WTC11 (cell line): Measurements from ENCODE around the gene BMF. TPM values are rescaled to one million over a fixed set of nuclear protein-coding genes. Genes with fewer than 3 reads are reported as not detected.
A peak's percentile ranks its signal among the peaks of the same experiment; 100 is the strongest.

Experiments
- ATAC-seq: fragments of 200-7000 bp; cut with Tn5 transposase; 2 replicates; pipeline ENCODE4 v1.10.0; 2021; ENCODE audit warnings: mild to moderate bottlenecking, moderate library complexity
- CTCF ChIA-PET: fragments of 300-600 bp; sonication (Branson Sonifier 250); formaldehyde crosslinking; loops from one replicate; lab custom pipeline; 2021; ENCODE audit warnings: antibody characterized with exemption; lab: Charles Lee
- POLR2A ChIA-PET: fragments of 350-600 bp; sonication (Branson Sonifier 250); formaldehyde crosslinking; loops from one replicate; lab custom pipeline; 2021; ENCODE audit warnings: antibody characterized with exemption; lab: Charles Lee
- DNase-seq: peaks from one replicate; pipeline ENCODE4 v3.0.0; 2021; ENCODE audit warnings: low spot score
- H3K27ac Mint-ChIP-seq: 2 replicates; pipeline ENCODE4 v1.8.0; 2021; ENCODE audit warnings: mixed read lengths
- H3K27me3 Mint-ChIP-seq: 2 replicates; pipeline ENCODE4 v1.8.0; 2021; ENCODE audit warnings: low read depth, mild to moderate bottlenecking, moderate library complexity, mixed read lengths
- H3K36me3 Mint-ChIP-seq: 2 replicates; pipeline ENCODE4 v1.8.0; 2021; ENCODE audit warnings: mixed read lengths
- H3K4me1 Mint-ChIP-seq: 2 replicates; pipeline ENCODE4 v1.8.0; 2022; ENCODE audit warnings: mixed read lengths
- H3K4me3 Mint-ChIP-seq: 2 replicates; pipeline ENCODE4 v1.8.0; 2021; ENCODE audit warnings: mild to moderate bottlenecking, moderate library complexity, mixed read lengths
- H3K9me3 Mint-ChIP-seq: 2 replicates; pipeline ENCODE4 v1.8.0; 2021; ENCODE audit warnings: mixed read lengths
- FOXJ3 ChIP-seq: sonication (generic); formaldehyde crosslinking; IDR thresholded peaks from 2 replicates; pipeline ENCODE4 v1.9.0; 2021; ENCODE audit warnings: missing genetic modification reagents, mild to moderate bottlenecking, borderline replicate concordance
- GRHL2 ChIP-seq: fragments of 250-450 bp; sonication (Bioruptor Pico); IDR thresholded peaks from 2 replicates; pipeline ENCODE4 v1.8.0; 2022; ENCODE audit warnings: mild to moderate bottlenecking, moderate library complexity; ENCODE audit not compliant: insufficient replicate concordance, severe bottlenecking
- IRF2 ChIP-seq: sonication (generic); formaldehyde crosslinking; IDR thresholded peaks from 2 replicates; pipeline ENCODE4 v1.8.0; 2022; ENCODE audit warnings: low read depth, missing genetic modification reagents, borderline replicate concordance
- KAT7 ChIP-seq: sonication (generic); formaldehyde crosslinking; IDR thresholded peaks from 2 replicates; pipeline ENCODE4 v1.8.1; 2023; ENCODE audit warnings: missing genetic modification reagents, mild to moderate bottlenecking, borderline replicate concordance
- NR2C2 ChIP-seq: sonication (generic); formaldehyde crosslinking; IDR thresholded peaks from 2 replicates; pipeline ENCODE4 v1.8.0; 2022; ENCODE audit warnings: mild to moderate bottlenecking, missing genetic modification reagents
- SOX15 ChIP-seq: fragments of 250-450 bp; sonication (Bioruptor Pico); IDR thresholded peaks from 2 replicates; pipeline ENCODE4 v1.9.0; 2021; ENCODE audit warnings: mild to moderate bottlenecking
- TCF7 ChIP-seq: sonication (generic); formaldehyde crosslinking; IDR thresholded peaks from 2 replicates; pipeline ENCODE4 v1.8.0; 2022; ENCODE audit warnings: mild to moderate bottlenecking, low read depth, missing genetic modification reagents, moderate library complexity
- USF2 ChIP-seq: sonication (generic); formaldehyde crosslinking; IDR thresholded peaks from 2 replicates; pipeline ENCODE4 v1.8.1; 2023; ENCODE audit warnings: mild to moderate bottlenecking, missing genetic modification reagents, moderate library complexity
- ZNF219 ChIP-seq: sonication (generic); formaldehyde crosslinking; IDR thresholded peaks from 2 replicates; pipeline ENCODE4 v1.8.0; 2023; ENCODE audit warnings: missing genetic modification reagents, mild to moderate bottlenecking, borderline replicate concordance
- ZNF416 ChIP-seq: fragments of 250-450 bp; sonication (Bioruptor Pico); IDR thresholded peaks from 2 replicates; pipeline ENCODE4 v1.9.0; 2021; ENCODE audit warnings: mild to moderate bottlenecking, inconsistent platforms
- ZNF512 ChIP-seq: sonication (generic); formaldehyde crosslinking; IDR thresholded peaks from 2 replicates; pipeline ENCODE4 v1.8.1; 2022; ENCODE audit warnings: missing genetic modification reagents, borderline replicate concordance
- total RNA-seq: library from RNA; stranded (reverse); gene quantifications from 3 replicates; pipeline ENCODE4 v1.2.3, GENCODE V29; 2021
- TF ChIP-seq, protein P1 (sequence below): fragments of 250-450 bp; sonication (Bioruptor Pico); IDR thresholded peaks from 2 replicates; pipeline ENCODE4 v1.9.0; 2021; ENCODE audit warnings: moderate library complexity, mild to moderate bottlenecking, inconsistent platforms, borderline replicate concordance
- TF ChIP-seq, protein P2 (sequence below): sonication (generic); formaldehyde crosslinking; IDR thresholded peaks from 2 replicates; pipeline ENCODE4 v1.8.0; 2022; ENCODE audit warnings: missing genetic modification reagents
- TF ChIP-seq, protein P3 (sequence below): fragments of 250-450 bp; sonication (Bioruptor Pico); IDR thresholded peaks from 2 replicates; pipeline ENCODE4 v1.9.0; 2021; ENCODE audit warnings: mild to moderate bottlenecking
- TF ChIP-seq, protein P4 (sequence below): sonication (generic); formaldehyde crosslinking; conservative IDR thresholded peaks from 2 replicates; pipeline ENCODE4 v1.8.1; 2022; ENCODE audit warnings: mild to moderate bottlenecking, missing genetic modification reagents
- TF ChIP-seq, protein P5 (sequence below): sonication (generic); formaldehyde crosslinking; IDR thresholded peaks from 2 replicates; pipeline ENCODE4 v1.8.1; 2023; ENCODE audit warnings: mild to moderate bottlenecking, missing genetic modification reagents
- TF ChIP-seq, protein P6 (sequence below): sonication (generic); formaldehyde crosslinking; IDR thresholded peaks from 2 replicates; pipeline ENCODE4 v1.8.1; 2022; ENCODE audit warnings: mild to moderate bottlenecking, missing genetic modification reagents, moderate library complexity, borderline replicate concordance
- TF ChIP-seq, protein P7 (sequence below): fragments of 250-450 bp; sonication (Bioruptor Pico); IDR thresholded peaks from 2 replicates; pipeline ENCODE4 v1.8.0; 2021; ENCODE audit warnings: mild to moderate bottlenecking

BMF gene
- total RNA-seq, 1 experiment from 2014 or later, result 36.9 TPM

DNA sequence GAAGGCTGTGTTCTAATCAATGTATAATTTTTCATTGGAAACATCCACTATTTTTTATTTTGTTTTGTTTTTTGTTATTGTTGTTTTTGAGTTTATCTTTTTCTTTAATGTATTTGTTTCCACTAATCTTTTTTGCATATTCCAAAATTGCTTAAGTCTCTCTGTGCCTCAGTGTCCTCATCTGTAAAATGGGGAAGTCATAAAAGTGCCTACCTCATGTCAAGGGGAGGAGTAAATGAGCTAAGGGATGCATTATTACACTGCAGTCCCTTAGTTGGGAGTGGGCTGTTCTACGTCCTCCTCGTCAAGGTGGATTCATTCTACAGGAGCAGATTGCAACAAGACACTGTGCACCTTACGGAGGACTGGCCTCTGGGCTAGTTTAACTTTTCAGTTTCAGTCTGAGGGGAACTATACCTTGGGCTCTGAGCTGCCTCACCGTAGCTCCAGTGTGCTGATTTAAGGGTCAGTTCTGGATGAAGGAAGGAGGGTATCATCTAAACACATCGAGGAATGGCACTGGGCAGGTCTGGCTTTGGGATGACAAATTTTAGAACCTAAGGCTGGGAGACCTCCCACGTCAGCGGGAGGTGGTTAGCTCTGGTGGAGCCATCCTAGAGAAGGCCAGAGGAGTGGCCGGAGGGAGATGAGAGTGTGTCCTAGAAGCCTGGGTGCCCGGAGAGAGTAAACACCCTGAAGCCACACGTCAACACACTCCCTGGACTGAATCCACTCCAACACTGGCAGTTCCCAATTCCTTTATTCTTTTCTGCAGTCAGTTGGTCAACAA is 64.6 kb downstream of the BMF start:
- TF ChIP-seq, protein P1, sequence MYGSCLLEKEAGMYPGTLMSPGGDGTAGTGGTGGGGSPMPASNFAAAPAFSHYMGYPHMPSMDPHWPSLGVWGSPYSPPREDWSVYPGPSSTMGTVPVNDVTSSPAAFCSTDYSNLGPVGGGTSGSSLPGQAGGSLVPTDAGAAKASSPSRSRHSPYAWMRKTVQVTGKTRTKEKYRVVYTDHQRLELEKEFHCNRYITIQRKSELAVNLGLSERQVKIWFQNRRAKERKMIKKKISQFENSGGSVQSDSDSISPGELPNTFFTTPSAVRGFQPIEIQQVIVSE (CRISPR knock-in tag), result no peak
- no peak for TF ChIP-seq NR2C2 (CRISPR knock-in tag)
- no peak for TF ChIP-seq IRF2 (CRISPR knock-in tag)
- TF ChIP-seq SOX15, result no peak
- TF ChIP-seq ZNF416, result no peak
- TF ChIP-seq, protein P2, sequence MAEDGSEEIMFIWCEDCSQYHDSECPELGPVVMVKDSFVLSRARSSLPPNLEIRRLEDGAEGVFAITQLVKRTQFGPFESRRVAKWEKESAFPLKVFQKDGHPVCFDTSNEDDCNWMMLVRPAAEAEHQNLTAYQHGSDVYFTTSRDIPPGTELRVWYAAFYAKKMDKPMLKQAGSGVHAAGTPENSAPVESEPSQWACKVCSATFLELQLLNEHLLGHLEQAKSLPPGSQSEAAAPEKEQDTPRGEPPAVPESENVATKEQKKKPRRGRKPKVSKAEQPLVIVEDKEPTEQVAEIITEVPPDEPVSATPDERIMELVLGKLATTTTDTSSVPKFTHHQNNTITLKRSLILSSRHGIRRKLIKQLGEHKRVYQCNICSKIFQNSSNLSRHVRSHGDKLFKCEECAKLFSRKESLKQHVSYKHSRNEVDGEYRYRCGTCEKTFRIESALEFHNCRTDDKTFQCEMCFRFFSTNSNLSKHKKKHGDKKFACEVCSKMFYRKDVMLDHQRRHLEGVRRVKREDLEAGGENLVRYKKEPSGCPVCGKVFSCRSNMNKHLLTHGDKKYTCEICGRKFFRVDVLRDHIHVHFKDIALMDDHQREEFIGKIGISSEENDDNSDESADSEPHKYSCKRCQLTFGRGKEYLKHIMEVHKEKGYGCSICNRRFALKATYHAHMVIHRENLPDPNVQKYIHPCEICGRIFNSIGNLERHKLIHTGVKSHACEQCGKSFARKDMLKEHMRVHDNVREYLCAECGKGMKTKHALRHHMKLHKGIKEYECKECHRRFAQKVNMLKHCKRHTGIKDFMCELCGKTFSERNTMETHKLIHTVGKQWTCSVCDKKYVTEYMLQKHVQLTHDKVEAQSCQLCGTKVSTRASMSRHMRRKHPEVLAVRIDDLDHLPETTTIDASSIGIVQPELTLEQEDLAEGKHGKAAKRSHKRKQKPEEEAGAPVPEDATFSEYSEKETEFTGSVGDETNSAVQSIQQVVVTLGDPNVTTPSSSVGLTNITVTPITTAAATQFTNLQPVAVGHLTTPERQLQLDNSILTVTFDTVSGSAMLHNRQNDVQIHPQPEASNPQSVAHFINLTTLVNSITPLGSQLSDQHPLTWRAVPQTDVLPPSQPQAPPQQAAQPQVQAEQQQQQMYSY (CRISPR knock-in tag), result no peak
- no peak for TF ChIP-seq USF2 (CRISPR knock-in tag)
- TF ChIP-seq FOXJ3, result no peak
- TF ChIP-seq, protein P3, sequence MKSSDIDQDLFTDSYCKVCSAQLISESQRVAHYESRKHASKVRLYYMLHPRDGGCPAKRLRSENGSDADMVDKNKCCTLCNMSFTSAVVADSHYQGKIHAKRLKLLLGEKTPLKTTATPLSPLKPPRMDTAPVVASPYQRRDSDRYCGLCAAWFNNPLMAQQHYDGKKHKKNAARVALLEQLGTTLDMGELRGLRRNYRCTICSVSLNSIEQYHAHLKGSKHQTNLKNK, result no peak
- no peak for TF ChIP-seq KAT7 (CRISPR knock-in tag)
- TF ChIP-seq ZNF512, result no peak
- no peak for TF ChIP-seq TCF7 (CRISPR knock-in tag)
- TF ChIP-seq, protein P4, sequence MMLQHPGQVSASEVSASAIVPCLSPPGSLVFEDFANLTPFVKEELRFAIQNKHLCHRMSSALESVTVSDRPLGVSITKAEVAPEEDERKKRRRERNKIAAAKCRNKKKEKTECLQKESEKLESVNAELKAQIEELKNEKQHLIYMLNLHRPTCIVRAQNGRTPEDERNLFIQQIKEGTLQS (CRISPR knock-in tag), result no peak
- TF ChIP-seq, protein P5, sequence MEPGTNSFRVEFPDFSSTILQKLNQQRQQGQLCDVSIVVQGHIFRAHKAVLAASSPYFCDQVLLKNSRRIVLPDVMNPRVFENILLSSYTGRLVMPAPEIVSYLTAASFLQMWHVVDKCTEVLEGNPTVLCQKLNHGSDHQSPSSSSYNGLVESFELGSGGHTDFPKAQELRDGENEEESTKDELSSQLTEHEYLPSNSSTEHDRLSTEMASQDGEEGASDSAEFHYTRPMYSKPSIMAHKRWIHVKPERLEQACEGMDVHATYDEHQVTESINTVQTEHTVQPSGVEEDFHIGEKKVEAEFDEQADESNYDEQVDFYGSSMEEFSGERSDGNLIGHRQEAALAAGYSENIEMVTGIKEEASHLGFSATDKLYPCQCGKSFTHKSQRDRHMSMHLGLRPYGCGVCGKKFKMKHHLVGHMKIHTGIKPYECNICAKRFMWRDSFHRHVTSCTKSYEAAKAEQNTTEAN (CRISPR knock-in tag), result no peak
- TF ChIP-seq GRHL2 (CRISPR knock-in tag), result no peak
- TF ChIP-seq, protein P6, sequence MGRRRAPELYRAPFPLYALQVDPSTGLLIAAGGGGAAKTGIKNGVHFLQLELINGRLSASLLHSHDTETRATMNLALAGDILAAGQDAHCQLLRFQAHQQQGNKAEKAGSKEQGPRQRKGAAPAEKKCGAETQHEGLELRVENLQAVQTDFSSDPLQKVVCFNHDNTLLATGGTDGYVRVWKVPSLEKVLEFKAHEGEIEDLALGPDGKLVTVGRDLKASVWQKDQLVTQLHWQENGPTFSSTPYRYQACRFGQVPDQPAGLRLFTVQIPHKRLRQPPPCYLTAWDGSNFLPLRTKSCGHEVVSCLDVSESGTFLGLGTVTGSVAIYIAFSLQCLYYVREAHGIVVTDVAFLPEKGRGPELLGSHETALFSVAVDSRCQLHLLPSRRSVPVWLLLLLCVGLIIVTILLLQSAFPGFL (CRISPR knock-in tag), result no peak
- TF ChIP-seq ZNF219, result no peak
- TF ChIP-seq, protein P7, sequence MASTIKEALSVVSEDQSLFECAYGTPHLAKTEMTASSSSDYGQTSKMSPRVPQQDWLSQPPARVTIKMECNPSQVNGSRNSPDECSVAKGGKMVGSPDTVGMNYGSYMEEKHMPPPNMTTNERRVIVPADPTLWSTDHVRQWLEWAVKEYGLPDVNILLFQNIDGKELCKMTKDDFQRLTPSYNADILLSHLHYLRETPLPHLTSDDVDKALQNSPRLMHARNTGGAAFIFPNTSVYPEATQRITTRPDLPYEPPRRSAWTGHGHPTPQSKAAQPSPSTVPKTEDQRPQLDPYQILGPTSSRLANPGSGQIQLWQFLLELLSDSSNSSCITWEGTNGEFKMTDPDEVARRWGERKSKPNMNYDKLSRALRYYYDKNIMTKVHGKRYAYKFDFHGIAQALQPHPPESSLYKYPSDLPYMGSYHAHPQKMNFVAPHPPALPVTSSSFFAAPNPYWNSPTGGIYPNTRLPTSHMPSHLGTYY (CRISPR knock-in tag), result no peak
- Mint-ChIP-seq H3K4me3 (no peak overlapping the region), H3K27me3 (no peaks in the 10 kb centered on the region), H3K27ac (peak overlapping the region; percentile 37; the same call in 1 of the 2 replicates), H3K4me1 (peaks cover 44% of the 10 kb centered on the region), H3K9me3 (no peaks in the 10 kb centered on the region), H3K36me3 (no peaks in the 10 kb centered on the region)
- ChIA-PET POLR2A (interaction anchor here (0.5 kb wide), 1 partner anchor 161 kb away, joined by 6 read pairs; no protein-coding TSS in a partner anchor), CTCF (interaction anchor here (1.0 to 7.6 kb wide), 3 partner anchors 61 to 229 kb away, joined by 3 to 97 read pairs (median 5); no protein-coding TSS in a partner anchor)
- DNase-seq (no peak), ATAC-seq (no peak)
